Upper lobe of right lung (tissue), 1 donor: Measurements from ENCODE around the gene SACM1L. TPM values are rescaled to one million over a fixed set of nuclear protein-coding genes. Genes with fewer than 3 reads are reported as not detected.

Source experiments
- ATAC-seq: fragments of 200-7000 bp; cut with Tn5 transposase; one replicate; pipeline ENCODE4 v1.9.1; 2020; ENCODE audit warnings: mild to moderate bottlenecking, moderate library complexity
- DNase-seq: peaks from one replicate; pipeline ENCODE4 v3.0.0-alpha.2; 2020
- H3K27ac ChIP-seq: fragments of 200-600 bp; one replicate; pipeline ENCODE4 v1.8.0; 2022
- H3K27me3 ChIP-seq: fragments of 200-600 bp; one replicate; pipeline ENCODE4 v1.8.0; 2022; ENCODE audit warnings: mild to moderate bottlenecking
- H3K36me3 ChIP-seq: fragments of 200-600 bp; one replicate; pipeline ENCODE4 v1.8.0; 2022
- H3K4me1 ChIP-seq: fragments of 200-600 bp; one replicate; pipeline ENCODE4 v1.8.0; 2022
- H3K4me3 ChIP-seq: fragments of 200-600 bp; one replicate; pipeline ENCODE4 v1.8.0; 2022; ENCODE audit warnings: mild to moderate bottlenecking
- H3K9me3 ChIP-seq: fragments of 200-600 bp; one replicate; pipeline ENCODE4 v1.8.0; 2022
- intact Hi-C: fragments of 100-400 bp; cut with DNase I; formaldehyde crosslinking; loops from one replicate; pipeline ENCODE4 v1.11.0; 2022
- total RNA-seq: library from RNA; stranded (reverse); fragmentation: NEBNext Ultra II Directional; extraction: Animal tissue kit (Norgen Biotek cat#: 25700); gene quantifications from one replicate; pipeline ENCODE4 v1.2.1, GENCODE V29; 2021
- TF ChIP-seq, protein P1 (sequence below): fragments of 200-600 bp; IDR thresholded peaks from one replicate; pipeline ENCODE4 v1.8.0; 2022; ENCODE audit warnings: antibody characterized with exemption
- donor health status: DM: no; HTN: yes; CAD: no; lungs with severe emphysema.

SACM1L gene
- total RNA-seq, 1 donor from 2014 or later, result 77.1 TPM

GRCh38 chr3:45688194-45688881 lies 858 bp upstream of the SACM1L start:
- Histone ChIP-seq H3K4me3 (peak overlapping the region; percentile 96), H3K4me1 (peaks cover 29% of the 10 kb centered on the region), H3K36me3 (peaks cover 4% of the 10 kb centered on the region), H3K27ac (peak overlapping the region; percentile 92), H3K27me3 (no peaks in the 10 kb centered on the region), H3K9me3 (no peaks in the 10 kb centered on the region)
- DNase-seq, result no peak
- no peak for ATAC-seq
- intact Hi-C loops, result no loop called here
- TF ChIP-seq, protein P1, sequence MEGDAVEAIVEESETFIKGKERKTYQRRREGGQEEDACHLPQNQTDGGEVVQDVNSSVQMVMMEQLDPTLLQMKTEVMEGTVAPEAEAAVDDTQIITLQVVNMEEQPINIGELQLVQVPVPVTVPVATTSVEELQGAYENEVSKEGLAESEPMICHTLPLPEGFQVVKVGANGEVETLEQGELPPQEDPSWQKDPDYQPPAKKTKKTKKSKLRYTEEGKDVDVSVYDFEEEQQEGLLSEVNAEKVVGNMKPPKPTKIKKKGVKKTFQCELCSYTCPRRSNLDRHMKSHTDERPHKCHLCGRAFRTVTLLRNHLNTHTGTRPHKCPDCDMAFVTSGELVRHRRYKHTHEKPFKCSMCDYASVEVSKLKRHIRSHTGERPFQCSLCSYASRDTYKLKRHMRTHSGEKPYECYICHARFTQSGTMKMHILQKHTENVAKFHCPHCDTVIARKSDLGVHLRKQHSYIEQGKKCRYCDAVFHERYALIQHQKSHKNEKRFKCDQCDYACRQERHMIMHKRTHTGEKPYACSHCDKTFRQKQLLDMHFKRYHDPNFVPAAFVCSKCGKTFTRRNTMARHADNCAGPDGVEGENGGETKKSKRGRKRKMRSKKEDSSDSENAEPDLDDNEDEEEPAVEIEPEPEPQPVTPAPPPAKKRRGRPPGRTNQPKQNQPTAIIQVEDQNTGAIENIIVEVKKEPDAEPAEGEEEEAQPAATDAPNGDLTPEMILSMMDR, result no peak

DNA sequence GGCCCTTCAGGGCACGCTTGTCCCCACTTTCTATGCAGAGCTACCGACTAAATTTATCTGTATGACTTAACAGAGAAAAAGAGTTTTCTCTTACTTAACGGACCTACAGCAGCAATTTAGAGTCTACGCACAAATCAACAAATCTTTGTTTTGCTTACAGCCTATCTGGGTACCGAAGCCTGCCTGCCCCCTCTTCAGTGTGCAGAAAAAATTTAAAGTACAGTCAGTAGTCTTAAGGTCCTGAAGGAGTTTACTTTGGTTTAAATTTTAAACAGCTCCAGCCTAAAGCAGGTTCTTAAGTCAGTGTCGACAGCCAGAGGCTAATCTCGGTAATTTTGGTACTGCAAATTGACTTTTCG lies 570 bp downstream of the SACM1L start:
- Histone ChIP-seq H3K9me3 (no peaks in the 10 kb centered on the region), H3K4me1 (peaks cover 44% of the 10 kb centered on the region), H3K27ac (peak overlapping the region; percentile 92), H3K27me3 (no peaks in the 10 kb centered on the region), H3K4me3 (peak overlapping the region; percentile 96), H3K36me3 (peaks cover 4% of the 10 kb centered on the region)
- DNase-seq (no peak), ATAC-seq (peak; percentile 24)
- TF ChIP-seq, protein P1, result no peak
- intact Hi-C loops, result no loop called here

GRCh38 chr3:45690336-45691035 lies 1.3 kb downstream of the SACM1L start:
- no peak for DNase-seq
- Histone ChIP-seq H3K4me3 (peak overlapping the region; percentile 96), H3K36me3 (peaks cover 4% of the 10 kb centered on the region), H3K27me3 (no peaks in the 10 kb centered on the region), H3K4me1 (peaks cover 47% of the 10 kb centered on the region), H3K9me3 (no peaks in the 10 kb centered on the region), H3K27ac (peak overlapping the region; percentile 92)
- intact Hi-C loops, result no loop called here
- no peak for ATAC-seq
- TF ChIP-seq, protein P1, result no peak

DNA sequence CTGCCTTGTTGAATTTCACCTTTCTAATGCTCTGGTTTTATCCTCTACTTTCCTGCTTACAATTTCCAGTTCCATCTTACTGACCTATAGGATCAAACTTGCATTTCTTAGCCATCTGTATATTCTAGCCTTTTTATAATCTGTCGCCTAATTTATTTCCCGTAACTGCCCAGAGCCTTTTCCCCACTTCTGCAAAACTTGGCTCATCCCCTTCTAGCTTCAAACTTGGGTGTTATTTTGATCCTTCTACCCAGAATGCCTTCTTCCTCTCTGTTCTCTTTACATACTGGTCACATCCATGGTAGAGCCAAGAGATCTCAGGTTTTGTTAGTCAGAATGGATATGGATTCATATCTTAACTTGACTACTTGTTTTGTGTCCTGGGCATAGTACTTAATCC lies 2.6 kb downstream of the SACM1L start:
- Histone ChIP-seq H3K36me3 (peaks cover 4% of the 10 kb centered on the region), H3K4me1 (peaks cover 47% of the 10 kb centered on the region), H3K9me3 (no peaks in the 10 kb centered on the region), H3K4me3 (no peak overlapping the region), H3K27me3 (no peaks in the 10 kb centered on the region), H3K27ac (no peak overlapping the region)
- intact Hi-C loops, result no loop called here
- TF ChIP-seq, protein P1, result no peak
- no peak for DNase-seq
- no peak for ATAC-seq

DNA sequence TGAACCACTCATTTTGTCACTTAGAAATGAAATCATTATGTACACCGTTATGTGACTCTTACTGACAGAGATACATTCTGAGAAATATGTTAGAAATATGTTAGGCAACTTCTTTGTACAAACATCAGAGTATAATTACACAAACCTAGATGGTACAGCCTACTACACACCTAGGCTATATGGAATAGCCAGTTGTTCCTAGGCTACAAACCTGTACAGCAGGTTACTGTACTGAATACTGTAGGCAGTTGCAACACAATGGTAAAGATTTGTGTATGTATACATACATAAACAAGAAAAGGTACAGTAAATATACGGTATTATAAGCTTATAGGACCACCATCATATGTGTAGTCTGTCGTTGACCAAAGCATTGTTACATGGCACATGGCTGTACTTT lies 3.7 kb downstream of the SACM1L start:
- Histone ChIP-seq H3K27ac (no peak overlapping the region), H3K36me3 (peaks cover 4% of the 10 kb centered on the region), H3K9me3 (no peaks in the 10 kb centered on the region), H3K4me3 (no peak overlapping the region), H3K27me3 (no peaks in the 10 kb centered on the region), H3K4me1 (peaks cover 47% of the 10 kb centered on the region)
- DNase-seq (no peak), ATAC-seq (no peak)
- TF ChIP-seq, protein P1, result no peak
- intact Hi-C loops, result no loop called here
